GM19025 (cell line): ENCODE measurements around the gene RBMS3.

Experiments used
- ATAC-seq: cut with Tn5 transposase; IDR thresholded peaks from one replicate; pipeline ENCODE4 v1.9.1; 2021; ENCODE audit warnings: mild to moderate bottlenecking, low read depth, moderate library complexity; ENCODE audit not compliant: unreplicated experiment

The RBMS3 gene

DNA sequence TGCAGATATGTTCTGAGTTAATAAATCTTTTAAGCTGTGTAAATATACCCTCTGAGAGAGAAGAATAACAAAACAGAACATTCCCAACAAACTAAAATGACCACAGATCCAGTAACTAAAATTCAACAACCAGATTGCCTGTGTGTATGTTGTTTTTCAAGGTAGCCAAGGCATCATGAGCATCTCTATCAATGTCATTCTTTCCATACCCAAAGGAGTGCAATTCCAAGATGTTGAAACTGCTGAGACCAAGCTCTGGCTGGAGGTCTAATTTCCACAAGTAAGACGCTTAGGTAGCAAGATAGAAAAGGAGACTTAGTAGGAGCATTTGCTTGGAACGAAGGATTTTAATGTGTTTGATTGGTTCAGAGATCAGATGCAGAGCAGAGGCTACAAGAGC, 276.3 kb downstream of the RBMS3 start:
- ATAC-seq: no peak

DNA sequence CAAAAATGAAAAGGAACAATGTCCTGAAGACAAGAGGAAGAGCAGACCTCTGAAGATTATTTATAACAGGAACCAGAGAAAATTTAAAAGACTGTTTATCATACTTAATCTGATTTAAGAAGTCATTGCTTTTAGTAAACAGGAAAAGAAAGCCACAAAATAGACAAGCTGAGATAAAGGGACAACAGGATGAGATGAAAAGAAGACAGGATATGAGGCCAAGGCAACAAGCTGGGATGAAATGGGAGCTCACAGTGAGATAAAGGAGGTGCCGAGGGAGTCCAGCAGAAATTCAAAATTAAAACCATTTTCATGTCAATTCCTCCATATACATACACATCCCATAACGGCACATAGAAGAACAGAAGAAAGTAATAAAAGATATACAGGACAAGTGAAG, 277.0 kb downstream of the RBMS3 start:
- no peak for ATAC-seq

DNA sequence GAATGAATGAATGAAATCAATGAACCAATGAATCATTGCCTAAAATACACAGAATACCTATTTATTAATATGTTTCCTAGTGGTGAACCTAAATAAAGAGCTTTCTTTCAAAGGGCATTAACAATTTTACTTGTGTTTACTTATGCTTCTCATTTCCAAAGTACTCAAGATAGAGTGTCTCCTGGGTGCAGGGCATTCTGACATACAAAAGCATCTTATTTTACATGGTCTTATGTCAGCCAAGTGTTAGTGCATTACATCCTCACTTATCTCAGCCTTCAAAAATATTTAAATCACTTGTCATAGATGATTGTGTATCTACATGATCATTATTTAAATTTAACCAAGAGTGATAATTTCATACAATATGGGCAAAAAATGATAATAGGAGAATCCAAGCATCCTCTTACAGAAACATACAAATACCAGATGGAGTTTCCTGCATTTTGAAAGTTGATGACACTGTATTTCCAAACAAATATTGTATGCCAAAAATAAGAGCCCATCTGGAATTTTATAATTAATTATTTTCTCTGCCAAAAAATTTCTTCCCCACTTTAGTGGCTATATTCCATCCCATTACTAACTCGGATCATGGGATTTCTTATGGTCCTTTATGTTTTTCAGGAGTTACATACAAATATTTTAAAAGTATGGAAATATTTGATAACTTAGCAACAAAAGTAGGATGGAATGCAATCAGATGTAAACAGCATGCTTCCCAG, 279.0 kb downstream of the RBMS3 start:
- ATAC-seq: no peak

DNA sequence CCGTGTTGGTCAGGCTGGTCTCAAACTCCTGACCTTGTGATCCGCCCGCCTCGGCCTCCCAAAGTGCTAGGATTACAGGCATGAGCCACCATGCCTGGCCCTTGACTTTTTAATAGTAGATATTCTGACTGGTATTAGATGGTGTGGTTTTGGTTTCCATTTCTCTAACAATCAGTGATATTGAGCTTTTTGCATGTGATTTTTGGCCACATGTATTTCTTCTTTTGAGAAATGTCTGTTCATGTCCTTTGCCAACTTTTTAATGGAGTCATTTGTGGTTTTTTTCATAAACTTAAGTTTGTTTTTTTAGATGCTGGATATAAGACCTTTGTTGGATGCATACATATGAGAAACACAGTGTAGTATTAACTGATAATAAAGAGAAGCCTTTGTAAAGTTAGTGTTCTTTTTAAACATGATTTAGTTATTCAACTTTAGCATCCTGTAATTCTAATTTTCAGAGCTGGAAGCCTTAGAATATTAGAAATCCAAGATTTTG, 280.8 kb downstream of the RBMS3 start:
- no peak for ATAC-seq

DNA sequence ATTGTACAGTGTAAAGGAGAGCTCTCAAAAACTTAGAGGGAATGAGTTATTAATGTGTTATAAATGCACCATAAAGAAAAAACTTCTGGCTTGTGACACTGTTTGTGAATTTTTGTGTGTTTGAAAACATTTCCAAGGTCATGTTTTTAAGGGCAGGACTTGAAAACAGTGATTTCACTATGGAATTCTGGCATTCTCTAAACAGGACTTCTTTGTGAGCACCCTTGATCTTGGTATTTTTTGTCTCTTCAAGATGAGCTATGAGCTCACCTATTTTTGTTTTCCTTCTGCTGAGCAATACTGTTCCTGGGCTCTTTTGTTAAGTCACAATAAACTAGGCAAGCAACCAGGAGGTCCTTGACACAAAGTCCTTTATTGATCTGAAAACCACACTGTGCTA, 284.4 kb downstream of the RBMS3 start:
- ATAC-seq: no peak

DNA sequence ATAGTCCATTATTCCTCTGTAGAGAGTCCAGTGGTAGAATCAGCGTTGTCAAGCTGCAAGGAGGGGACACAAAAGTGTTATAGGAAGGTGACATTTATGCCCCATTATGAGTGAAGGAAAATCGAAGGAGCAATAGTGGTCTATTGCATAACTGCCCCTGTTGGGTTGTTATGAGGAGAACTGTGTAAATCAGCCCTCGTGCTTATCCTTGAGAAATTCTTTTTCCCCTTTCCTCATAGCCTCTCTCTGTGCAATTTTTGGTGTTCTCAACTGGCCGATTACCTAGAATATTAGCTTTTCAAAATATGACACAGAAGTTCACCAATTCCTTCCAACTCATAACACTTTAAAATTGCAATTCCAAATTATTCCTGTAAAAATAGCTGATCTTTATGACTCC, 286.6 kb downstream of the RBMS3 start:
- no peak for ATAC-seq

DNA sequence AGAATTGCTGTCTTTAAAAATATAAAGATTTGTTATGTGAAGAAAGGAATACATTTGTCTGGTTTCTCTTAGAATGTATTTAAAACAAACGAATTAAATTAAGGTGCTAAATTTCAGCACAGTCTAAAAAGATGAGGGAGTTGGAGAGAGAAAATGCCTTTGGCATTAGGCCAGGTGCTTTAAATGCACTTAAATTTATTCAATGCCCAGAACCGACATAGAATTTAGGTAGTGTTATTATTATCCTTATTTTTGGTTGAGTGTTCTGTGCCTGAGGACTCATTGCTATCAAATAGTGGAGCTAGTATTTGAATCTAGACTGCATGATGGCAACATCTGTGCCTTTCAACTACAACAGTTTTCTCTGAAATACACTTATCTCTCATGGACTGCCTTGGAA, 287.5 kb downstream of the RBMS3 start:
- ATAC-seq: no peak

DNA sequence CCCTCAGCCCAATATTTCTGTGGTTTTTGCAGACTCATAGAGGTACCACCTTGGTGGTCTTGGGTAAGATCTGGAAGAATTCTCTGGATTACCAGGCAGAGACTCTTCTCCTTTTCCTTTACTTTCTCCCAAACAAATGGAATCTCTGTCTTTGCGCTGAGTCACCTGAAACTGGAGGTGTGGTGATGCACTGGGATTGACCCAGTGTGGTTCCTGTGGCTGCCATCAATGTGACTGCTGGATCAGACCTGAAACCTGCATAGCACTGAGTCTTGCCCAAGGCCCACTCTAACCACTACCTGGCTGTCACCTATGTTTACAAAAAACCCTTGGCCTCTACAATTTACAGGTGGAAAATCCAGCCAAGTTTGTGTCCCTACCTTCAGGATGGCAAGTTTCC, 295.3 kb downstream of the RBMS3 start:
- no peak for ATAC-seq

DNA sequence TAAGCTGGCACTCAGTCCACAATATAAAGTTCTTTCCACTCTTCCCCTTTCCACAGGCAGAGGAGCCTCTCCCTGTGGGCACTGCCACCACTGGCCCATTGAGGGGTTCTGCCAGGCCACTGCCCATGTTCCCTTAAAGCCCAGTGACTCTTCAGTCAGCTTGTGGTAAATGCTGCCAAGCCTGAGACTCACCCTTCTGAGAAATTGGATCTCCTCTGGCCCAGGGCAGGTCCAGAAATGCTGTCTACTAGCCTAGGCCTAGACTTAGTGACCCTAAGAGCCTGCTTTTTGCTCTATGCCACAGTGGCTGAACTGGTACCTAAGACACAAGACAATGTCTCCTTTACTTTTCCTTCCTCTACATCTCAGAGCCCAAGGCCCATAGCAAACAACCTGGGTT, 295.8 kb downstream of the RBMS3 start:
- no peak for ATAC-seq

DNA sequence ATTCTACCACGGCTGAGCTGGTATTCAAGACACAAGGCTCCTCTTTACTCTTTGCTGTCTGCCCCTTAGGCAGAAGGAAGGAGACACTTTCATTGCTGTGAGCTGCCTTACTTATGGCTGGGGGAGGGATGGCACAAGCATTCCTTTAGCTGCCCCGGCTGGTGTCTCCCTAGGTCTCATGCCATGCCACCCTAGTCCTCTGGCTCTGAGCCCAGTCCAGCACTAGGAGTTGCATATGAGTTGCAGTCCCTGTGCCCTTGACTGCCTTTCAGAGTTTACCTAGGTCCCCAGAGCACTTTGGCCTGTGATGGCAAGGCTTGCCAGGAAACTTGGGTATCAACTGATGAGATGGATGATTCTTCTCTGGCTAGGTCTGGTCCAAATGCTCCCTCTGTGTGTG, 296.4 kb downstream of the RBMS3 start:
- no peak for ATAC-seq

DNA sequence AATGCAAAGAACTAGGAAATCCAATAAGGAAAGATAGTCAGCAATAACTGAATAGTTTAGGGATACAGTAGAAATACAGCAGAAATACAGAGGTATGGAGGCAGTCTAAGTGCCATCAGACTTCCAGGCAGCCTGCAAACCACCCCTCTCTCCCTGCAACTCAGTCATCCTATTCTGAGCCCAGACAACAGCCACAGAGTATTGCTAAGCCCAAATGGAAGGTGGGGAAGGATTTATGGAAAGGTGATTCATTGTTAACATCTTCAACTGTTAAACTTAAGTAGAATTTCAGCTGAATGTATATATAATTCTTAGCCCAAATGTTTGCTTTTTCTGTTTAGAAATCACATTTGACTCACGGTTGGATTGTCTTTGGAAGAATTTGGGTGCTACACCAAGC, 300.4 kb downstream of the RBMS3 start:
- ATAC-seq: no peak

DNA sequence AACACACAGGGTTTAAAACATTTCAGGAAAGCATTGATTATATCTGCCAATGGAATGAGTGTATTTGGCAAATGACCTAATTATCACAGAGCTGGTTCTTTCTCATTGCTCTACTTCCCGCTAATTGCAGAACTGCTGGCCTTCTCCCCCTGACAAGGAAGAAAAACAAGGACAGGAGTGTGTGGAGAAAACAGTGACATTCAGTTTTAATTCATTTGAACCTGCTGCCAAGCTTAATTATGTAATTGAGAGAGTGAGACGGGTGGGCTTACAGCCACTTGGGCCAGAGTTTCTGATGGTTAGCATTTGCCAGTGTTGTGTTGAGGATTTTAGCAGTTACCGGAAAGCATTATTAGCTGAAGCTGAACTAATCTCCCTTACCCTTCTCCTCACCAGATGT, 301.4 kb downstream of the RBMS3 start:
- ATAC-seq: no peak

DNA sequence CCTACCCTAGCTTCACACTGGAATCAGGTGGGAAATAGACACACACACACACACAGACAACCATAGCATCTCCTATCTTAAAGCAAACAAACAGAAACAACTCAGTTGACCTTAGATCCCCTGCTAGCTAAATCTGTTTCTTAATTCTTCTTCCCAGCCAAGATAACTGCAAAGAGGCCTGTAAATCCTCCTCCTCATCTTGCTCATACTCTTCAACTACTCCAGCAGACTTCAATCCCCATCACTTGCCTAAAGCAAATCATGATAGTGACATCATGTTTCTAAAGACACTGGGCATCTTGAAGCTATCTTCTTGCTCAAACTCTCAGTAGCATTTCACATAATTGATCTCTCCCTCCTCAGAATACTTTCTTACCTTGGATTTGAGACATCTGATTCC, 303.0 kb downstream of the RBMS3 start:
- no peak for ATAC-seq

DNA sequence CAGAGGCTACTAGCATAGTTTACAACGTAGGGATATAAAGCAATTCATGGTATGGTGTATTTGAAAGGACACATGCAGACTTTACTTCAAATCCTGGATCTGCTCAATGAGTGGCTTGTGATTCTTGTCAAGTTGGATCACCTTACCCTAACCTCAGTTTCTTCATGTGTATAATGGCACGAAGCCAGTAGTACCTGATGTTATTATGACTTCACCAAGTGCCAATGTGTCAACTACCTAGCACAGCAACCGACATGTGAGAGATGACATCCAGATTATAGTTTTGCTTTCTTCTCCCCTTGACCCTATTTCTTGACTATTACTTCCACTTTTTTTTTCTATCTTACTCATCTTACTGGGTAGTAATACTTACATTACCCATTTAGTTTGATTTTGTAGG, 304.5 kb downstream of the RBMS3 start:
- ATAC-seq: no peak

DNA sequence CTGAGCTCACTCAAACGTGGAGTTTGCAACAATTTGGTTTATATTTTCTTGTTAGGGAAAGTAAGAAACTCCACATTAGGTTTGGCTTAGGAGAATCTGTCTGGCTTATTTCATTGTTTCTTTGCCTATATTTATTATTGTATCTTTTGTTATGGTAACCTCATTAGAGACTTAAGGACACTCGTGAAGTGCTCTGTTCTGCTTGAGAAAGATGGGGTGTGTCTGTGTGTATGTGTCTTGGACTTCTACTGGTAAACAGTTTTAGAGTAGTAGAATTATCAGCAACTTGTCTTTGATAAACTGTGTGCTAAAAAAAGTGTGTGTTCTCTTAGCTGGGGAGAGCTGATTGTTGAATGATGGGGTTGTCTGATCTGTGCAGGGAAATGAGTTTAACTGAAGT, 306.5 kb downstream of the RBMS3 start:
- ATAC-seq: no peak

DNA sequence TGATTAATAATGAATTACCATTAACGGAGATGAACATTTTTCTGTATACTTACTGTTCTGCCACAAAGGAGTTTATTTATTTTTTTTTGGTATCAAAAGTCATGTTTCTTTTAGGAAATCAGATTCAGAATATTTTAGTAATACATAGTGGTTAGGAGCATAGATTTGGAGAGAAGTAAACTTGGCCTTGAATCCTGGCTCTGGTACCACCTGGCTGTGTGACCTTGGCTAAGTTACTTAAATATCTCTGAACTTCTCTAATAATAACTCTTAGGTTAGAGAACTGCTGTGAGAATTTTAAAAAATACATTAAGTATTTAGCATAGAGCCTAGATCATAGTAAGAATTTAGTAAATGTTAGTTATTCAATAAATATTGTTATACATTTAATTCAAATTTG, 309.1 kb downstream of the RBMS3 start:
- ATAC-seq: no peak

DNA sequence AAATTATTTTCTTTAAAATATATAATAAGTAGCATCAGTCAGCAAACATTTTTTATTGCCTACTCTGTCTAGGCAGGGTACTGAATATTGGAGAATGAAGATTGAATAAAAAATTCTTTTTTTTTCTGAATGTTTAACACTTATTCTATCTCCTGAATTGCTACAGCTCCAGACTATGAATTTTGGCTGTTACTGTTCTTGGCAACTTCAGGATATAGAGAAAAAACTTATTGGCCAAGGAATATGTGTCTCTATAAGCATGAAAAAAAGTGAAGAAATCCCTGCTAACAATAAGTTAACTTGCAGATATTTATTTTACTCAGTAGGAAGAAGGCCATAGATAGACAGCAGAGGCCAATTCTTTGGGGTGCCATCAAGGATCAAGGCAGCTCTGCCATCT, 309.6 kb downstream of the RBMS3 start:
- no peak for ATAC-seq

DNA sequence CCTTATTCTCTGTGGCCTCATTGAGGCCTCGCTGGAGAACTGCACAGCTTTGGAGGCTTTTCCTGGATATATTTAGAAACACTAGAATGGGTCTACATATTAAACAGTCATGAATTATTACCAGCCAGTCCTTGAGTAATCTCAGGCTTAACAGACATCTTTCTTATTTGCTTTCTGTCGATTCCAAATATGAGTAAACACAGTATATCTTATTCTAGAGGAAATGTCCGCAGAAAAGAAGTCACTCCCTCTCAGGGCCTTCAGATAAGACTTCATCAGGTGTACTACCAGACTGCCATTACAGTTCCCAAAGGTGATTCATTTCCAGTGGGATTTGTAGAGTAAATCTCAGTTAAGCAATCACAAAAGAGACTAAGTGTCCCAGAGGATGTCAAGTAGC, 310.7 kb downstream of the RBMS3 start:
- no peak for ATAC-seq

DNA sequence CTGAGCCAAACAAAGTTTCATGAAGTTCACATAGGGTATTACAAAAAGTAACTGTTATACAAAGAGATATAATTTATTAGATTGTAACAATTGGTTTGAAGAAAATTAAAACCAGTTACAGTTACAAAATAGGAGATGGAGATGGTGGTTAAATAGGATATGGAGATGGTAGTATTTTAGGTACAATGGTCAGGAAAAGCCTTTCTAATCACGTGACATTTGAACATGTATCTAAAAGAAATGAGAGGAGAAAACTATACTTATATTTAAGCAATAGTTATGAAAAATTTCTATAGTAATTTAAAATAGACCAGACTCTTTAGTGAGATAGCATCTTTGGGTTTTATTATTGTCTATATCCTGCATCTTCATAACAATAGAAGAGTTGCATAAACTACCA, 312.9 kb downstream of the RBMS3 start:
- ATAC-seq: no peak

DNA sequence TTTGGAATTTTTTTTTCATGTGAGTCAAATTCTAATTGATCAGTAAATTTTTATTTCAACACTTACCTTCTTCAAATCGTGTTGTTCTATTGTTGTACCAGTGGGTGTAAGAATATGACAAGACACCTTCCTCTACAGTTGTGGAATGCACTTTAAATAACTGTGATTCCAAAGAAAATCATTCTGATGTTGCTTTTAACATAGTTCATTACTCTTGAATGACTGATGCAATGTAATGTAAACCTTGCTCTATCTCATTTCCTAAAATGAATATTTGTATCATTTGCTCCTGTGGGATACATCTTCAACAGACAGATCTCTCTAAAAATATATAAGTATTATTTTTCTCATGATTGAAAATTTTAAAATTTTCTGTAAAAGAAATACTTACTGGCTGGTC, 313.4 kb downstream of the RBMS3 start:
- ATAC-seq: no peak

DNA sequence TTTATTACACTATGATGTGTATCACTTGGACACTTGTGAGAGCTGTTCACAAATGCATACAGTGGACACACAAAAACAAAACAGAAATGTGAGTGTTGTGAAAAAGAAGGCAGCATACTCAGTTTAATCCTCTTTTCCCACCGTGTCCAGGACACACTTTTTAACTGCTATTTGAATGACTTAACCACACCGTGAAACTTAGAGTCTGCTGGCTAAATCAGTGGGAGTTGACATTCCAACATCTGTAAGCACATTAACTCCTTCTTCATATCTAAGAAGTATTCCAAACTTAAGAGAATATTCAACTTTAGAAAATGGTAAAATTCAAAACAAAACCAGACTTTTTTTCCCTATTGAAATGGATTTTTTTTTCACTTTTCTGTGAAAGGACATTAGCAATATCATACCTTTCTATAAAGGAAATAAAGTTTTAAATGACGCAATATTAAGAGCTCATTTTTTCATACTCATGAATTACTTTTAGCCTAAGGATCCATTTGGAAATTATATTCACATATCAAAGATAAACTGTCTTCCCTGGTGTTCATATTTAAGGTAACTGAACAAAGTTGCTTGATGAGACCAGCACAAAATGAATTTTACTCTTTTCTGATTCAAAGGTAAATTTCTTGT, 316.6 kb downstream of the RBMS3 start:
- ATAC-seq: no peak

DNA sequence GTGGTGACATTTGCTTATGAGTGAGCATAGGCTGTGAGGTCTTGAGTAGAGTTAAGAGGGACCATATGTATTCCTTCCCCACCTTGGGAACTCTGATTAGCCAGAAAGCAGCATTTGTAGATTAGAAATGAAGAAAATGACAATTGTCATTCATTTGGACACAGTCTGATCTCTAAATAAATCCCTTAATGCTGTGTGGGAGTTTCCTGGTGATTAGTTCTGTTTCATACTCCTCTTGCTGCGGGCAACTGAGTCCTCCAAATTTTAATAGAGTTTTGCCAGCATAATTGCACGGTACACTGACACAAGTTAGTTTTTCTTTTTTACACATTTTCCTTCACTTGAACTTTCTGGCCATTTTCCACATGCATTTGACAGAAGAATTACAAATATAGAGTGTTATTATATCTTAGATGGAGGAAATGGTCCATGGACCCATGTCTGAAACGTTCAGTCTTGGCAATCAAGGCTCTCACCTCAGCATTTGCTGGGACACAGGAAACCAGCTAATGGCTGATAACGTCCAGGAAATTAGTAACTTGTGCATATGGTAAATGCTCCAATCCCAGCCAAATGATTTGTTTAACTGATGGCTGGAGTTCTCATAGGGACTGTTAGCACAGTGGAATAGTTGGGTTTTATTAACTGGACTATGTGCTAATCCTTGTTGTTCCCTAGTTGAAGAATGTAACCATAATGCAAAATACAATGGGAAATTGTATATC, 321.2 kb downstream of the RBMS3 start:
- no peak for ATAC-seq
